Neural cell (in vitro differentiated cells): ENCODE measurements around the gene TMEM253. TPM values are rescaled to one million over a fixed set of nuclear protein-coding genes. Genes with fewer than 3 reads are reported as not detected.

ENCODE experiments used
- H2AFZ ChIP-seq: fragments of 200-600, 300-800 bp; sonication (generic), shearing (Covaris generic); 2 replicates; pipeline ENCODE4 v1.6.0; 2014; ENCODE audit warnings: low read depth, mild to moderate bottlenecking, antibody characterized with exemption, low read length, moderate library complexity
- H3F3A ChIP-seq: fragments of 200-600 bp; shearing (Covaris generic); 2 replicates; pipeline ENCODE4 v1.6.1; 2016; ENCODE audit warnings: mild to moderate bottlenecking, moderate library complexity, mixed read lengths, antibody characterized with exemption, low read length; ENCODE audit not compliant: insufficient read depth, poor library complexity, severe bottlenecking
- H3K27ac ChIP-seq: fragments of 200-600, 300-800 bp; sonication (generic), shearing (Covaris generic); 2 replicates; pipeline ENCODE4 v1.5.1; 2014; ENCODE audit warnings: mild to moderate bottlenecking, low read length, moderate library complexity
- H3K27me3 ChIP-seq: fragments of 300-800, 200-600 bp; sonication (generic), shearing (Covaris generic); 2 replicates; pipeline ENCODE4 v1.6.0; 2014; ENCODE audit warnings: mild to moderate bottlenecking, low read depth, low read length, moderate library complexity; ENCODE audit not compliant: insufficient read depth
- H3K36me3 ChIP-seq: fragments of 300-800, 200-600 bp; sonication (generic), shearing (Covaris generic); 2 replicates; pipeline ENCODE4 v1.5.1; 2014; ENCODE audit warnings: mild to moderate bottlenecking, antibody characterized with exemption, low read length, moderate library complexity; ENCODE audit not compliant: insufficient read depth
- H3K4me2 ChIP-seq: fragments of 300-800, 200-600 bp; sonication (generic), shearing (Covaris generic); 2 replicates; pipeline ENCODE4 v1.6.0; 2014; ENCODE audit warnings: mild to moderate bottlenecking, low read length
- H3K4me3 ChIP-seq: fragments of 300-800, 200-600 bp; sonication (generic), shearing (Covaris generic); 2 replicates; pipeline ENCODE4 v1.5.1; 2014; ENCODE audit warnings: mild to moderate bottlenecking, low read length, moderate library complexity
- H3K79me2 ChIP-seq: fragments of 200-600 bp; shearing (Covaris generic); replicated peaks from 2 replicates; pipeline ENCODE4 v1.6.0; 2014; ENCODE audit warnings: mild to moderate bottlenecking, low read length, moderate library complexity; ENCODE audit not compliant: insufficient read depth
- H3K9ac ChIP-seq: fragments of 300-800, 200-600 bp; sonication (generic), shearing (Covaris generic); 2 replicates; pipeline ENCODE4 v1.6.1; 2016; ENCODE audit warnings: mild to moderate bottlenecking, low read length, mixed read lengths
- H3K9me2 ChIP-seq: fragments of 200-600 bp; shearing (Covaris generic); 2 replicates; pipeline ENCODE4 v1.6.1; 2016; ENCODE audit warnings: mild to moderate bottlenecking, low read length, mixed read lengths; ENCODE audit not compliant: insufficient read depth
- H3K9me3 ChIP-seq: fragments of 200-600, 300-800 bp; sonication (generic), shearing (Covaris generic); 2 replicates; pipeline ENCODE4 v1.6.1; 2016; ENCODE audit warnings: mild to moderate bottlenecking, mixed run types, low read length, moderate library complexity, mixed read lengths
- H4K20me1 ChIP-seq: fragments of 200-600 bp; shearing (Covaris generic); 2 replicates; pipeline ENCODE4 v1.6.1; 2016; ENCODE audit warnings: mild to moderate bottlenecking, mixed run types; ENCODE audit not compliant: insufficient read depth
- EP300 ChIP-seq: fragments of 450-650 bp; conservative IDR thresholded peaks from 2 replicates; pipeline ENCODE4 v1.6.1; 2014; ENCODE audit warnings: antibody characterized with exemption, mild to moderate bottlenecking, moderate library complexity; ENCODE audit not compliant: poor library complexity, severe bottlenecking
- EZH2 ChIP-seq: fragments of 200-600, 300-800 bp; shearing (Covaris generic), sonication (generic); IDR thresholded peaks from 2 replicates; pipeline ENCODE4 v1.6.1; 2014; ENCODE audit warnings: antibody characterized with exemption, low read length, borderline replicate concordance, mild to moderate bottlenecking; ENCODE audit not compliant: insufficient read depth, poor library complexity, severe bottlenecking
- MXI1 ChIP-seq: fragments of 450-650 bp; conservative IDR thresholded peaks from 2 replicates; pipeline ENCODE4 v1.6.1; 2014; ENCODE audit warnings: antibody characterized with exemption, mild to moderate bottlenecking; ENCODE audit not compliant: poor library complexity, severe bottlenecking
- POLR2AphosphoS5 ChIP-seq: IDR thresholded peaks from 2 replicates; pipeline ENCODE4 v1.6.1; 2012
- RAD21 ChIP-seq: fragments of 450-650 bp; conservative IDR thresholded peaks from 2 replicates; pipeline ENCODE4 v1.6.1; 2014; ENCODE audit warnings: antibody characterized with exemption, mild to moderate bottlenecking, moderate library complexity
- SMC3 ChIP-seq: fragments of 450-650 bp; conservative IDR thresholded peaks from 2 replicates; pipeline ENCODE4 v1.6.1; 2014; ENCODE audit warnings: antibody characterized with exemption, mild to moderate bottlenecking, moderate library complexity; ENCODE audit not compliant: poor library complexity
- TAF1 ChIP-seq: IDR thresholded peaks from 2 replicates; pipeline ENCODE4 v1.6.1; 2012; ENCODE audit warnings: low read depth
- polyA plus RNA-seq: library from polyadenylated mRNA; depleted of rRNA; stranded (reverse); fragments of >200 nt; gene quantifications from 2 replicates; pipeline ENCODE4 v1.2.3, GENCODE V29; 2014
- TF ChIP-seq, protein P1 (sequence below): fragments of 450-650 bp; IDR thresholded peaks from 2 replicates; pipeline ENCODE4 v1.5.1; 2014; ENCODE audit warnings: antibody characterized with exemption, mild to moderate bottlenecking, moderate library complexity; ENCODE audit not compliant: poor library complexity, severe bottlenecking
- TF ChIP-seq, protein P2 (sequence below): IDR thresholded peaks from 2 replicates; pipeline ENCODE4 v1.6.1; 2012; ENCODE audit warnings: borderline replicate concordance

The TMEM253 gene
- polyA plus RNA-seq, 1 donor from 2014 or later, result 0.26 TPM

GRCh38 chr14:21090194-21090939 is 10.5 kb upstream of the TMEM253 start:
- peaks cover 10% of the 10 kb centered on the region for H3K36me3 ChIP-seq
- H3K27ac ChIP-seq, result no peak overlapping the region
- H3K9ac ChIP-seq, result no peak overlapping the region
- H3K4me3 ChIP-seq, result no peak overlapping the region
- H3K79me2 ChIP-seq, result peaks cover 16% of the 10 kb centered on the region
- H3K27me3 ChIP-seq, result no peaks in the 10 kb centered on the region
- H3F3A ChIP-seq, result peaks cover 28% of the 10 kb centered on the region
- no peak overlapping the region for H2AFZ ChIP-seq
- H3K9me3 ChIP-seq, result no peaks in the 10 kb centered on the region
- TF ChIP-seq POLR2AphosphoS5, result no peak
- no peak for TF ChIP-seq MXI1
- no peak for TF ChIP-seq EZH2
- no peak for TF ChIP-seq SMC3
- no peak for TF ChIP-seq EP300
- H4K20me1 ChIP-seq, result no peaks in the 10 kb centered on the region
- no peaks in the 10 kb centered on the region for H3K9me2 ChIP-seq
- no peak overlapping the region for H3K4me2 ChIP-seq

- H3K9me2 ChIP-seq, result no peaks in the 10 kb centered on the region
- no peak overlapping the region for H3K27ac ChIP-seq
- TF ChIP-seq SMC3, result no peak
- no peak overlapping the region for H3K9ac ChIP-seq
- no peaks in the 10 kb centered on the region for H3K9me3 ChIP-seq
- no peak overlapping the region for H2AFZ ChIP-seq
- H3K36me3 ChIP-seq, result peaks cover 7% of the 10 kb centered on the region
- no peaks in the 10 kb centered on the region for H4K20me1 ChIP-seq
- no peak overlapping the region for H3K4me2 ChIP-seq
- no peak overlapping the region for H3K4me3 ChIP-seq
- peaks cover 16% of the 10 kb centered on the region for H3K79me2 ChIP-seq
- no peaks in the 10 kb centered on the region for H3K27me3 ChIP-seq
- peaks cover 23% of the 10 kb centered on the region for H3F3A ChIP-seq
Observed at GRCh38 chr14:21090940-21091663, 9.8 kb upstream of the TMEM253 start.

DNA sequence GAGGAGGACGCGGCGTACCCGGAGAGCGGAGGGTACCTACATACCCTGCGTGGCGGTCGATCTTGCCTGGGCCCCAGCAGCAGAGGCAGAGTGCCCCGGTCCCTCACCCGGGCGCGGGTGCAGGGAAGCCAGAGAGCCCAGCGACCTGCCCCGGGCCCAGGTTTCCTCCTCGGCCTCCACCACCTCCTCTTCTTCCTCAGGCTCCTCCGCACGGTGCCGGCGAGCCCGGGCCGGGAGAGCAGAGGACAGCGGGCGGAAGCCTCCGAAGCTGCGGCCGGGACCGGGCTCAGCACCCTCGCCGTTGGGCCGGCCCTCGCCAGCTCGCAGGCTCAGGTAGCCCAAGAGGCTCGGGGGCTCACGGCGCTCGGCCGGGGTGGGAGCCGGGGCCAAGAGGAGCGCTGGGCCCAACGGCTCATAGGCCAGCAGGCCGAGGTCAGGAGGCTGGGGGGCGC is 9.0 kb upstream of the TMEM253 start:
- Histone ChIP-seq H4K20me1 (no peaks in the 10 kb centered on the region), H3K4me3 (no peak overlapping the region), H3K9me3 (no peaks in the 10 kb centered on the region), H3K9me2 (no peaks in the 10 kb centered on the region), H3F3A (peaks cover 16% of the 10 kb centered on the region), H3K27ac (no peak overlapping the region), H3K36me3 (peaks cover 7% of the 10 kb centered on the region), H3K9ac (no peak overlapping the region), H3K27me3 (no peaks in the 10 kb centered on the region), H2AFZ (no peak overlapping the region), H3K79me2 (peaks cover 16% of the 10 kb centered on the region), H3K4me2 (no peak overlapping the region)
- TF ChIP-seq TAF1 (no peak), RAD21 (no peak), EZH2 (no peak), POLR2AphosphoS5 (no peak), MXI1 (no peak), SMC3 (no peak), EP300 (no peak)
- TF ChIP-seq, protein P1, sequence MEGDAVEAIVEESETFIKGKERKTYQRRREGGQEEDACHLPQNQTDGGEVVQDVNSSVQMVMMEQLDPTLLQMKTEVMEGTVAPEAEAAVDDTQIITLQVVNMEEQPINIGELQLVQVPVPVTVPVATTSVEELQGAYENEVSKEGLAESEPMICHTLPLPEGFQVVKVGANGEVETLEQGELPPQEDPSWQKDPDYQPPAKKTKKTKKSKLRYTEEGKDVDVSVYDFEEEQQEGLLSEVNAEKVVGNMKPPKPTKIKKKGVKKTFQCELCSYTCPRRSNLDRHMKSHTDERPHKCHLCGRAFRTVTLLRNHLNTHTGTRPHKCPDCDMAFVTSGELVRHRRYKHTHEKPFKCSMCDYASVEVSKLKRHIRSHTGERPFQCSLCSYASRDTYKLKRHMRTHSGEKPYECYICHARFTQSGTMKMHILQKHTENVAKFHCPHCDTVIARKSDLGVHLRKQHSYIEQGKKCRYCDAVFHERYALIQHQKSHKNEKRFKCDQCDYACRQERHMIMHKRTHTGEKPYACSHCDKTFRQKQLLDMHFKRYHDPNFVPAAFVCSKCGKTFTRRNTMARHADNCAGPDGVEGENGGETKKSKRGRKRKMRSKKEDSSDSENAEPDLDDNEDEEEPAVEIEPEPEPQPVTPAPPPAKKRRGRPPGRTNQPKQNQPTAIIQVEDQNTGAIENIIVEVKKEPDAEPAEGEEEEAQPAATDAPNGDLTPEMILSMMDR, result no peak
- TF ChIP-seq, protein P2, sequence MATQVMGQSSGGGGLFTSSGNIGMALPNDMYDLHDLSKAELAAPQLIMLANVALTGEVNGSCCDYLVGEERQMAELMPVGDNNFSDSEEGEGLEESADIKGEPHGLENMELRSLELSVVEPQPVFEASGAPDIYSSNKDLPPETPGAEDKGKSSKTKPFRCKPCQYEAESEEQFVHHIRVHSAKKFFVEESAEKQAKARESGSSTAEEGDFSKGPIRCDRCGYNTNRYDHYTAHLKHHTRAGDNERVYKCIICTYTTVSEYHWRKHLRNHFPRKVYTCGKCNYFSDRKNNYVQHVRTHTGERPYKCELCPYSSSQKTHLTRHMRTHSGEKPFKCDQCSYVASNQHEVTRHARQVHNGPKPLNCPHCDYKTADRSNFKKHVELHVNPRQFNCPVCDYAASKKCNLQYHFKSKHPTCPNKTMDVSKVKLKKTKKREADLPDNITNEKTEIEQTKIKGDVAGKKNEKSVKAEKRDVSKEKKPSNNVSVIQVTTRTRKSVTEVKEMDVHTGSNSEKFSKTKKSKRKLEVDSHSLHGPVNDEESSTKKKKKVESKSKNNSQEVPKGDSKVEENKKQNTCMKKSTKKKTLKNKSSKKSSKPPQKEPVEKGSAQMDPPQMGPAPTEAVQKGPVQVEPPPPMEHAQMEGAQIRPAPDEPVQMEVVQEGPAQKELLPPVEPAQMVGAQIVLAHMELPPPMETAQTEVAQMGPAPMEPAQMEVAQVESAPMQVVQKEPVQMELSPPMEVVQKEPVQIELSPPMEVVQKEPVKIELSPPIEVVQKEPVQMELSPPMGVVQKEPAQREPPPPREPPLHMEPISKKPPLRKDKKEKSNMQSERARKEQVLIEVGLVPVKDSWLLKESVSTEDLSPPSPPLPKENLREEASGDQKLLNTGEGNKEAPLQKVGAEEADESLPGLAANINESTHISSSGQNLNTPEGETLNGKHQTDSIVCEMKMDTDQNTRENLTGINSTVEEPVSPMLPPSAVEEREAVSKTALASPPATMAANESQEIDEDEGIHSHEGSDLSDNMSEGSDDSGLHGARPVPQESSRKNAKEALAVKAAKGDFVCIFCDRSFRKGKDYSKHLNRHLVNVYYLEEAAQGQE, result no peak
